ENCODE results near the gene ABHD2. TPM values are rescaled to one million over a fixed set of nuclear protein-coding genes. Genes with fewer than 3 reads are reported as not detected.

The ABHD2 gene
- total RNA-seq, 1 donor from 2014 or later, result 61.1 TPM

- DNase-seq (ENCODE audit: low read depth), result no peak
These were observed 8.4 kb downstream of the ABHD2 start for GRCh38 chr15:89096664-89097063.

GRCh38 chr15:89097313-89097712, 9.1 kb downstream of the ABHD2 start:
- DNase-seq (ENCODE audit: low read depth), result no peak

- DNase-seq (ENCODE audit: low read depth), result no peak
These were observed 10.0 kb downstream of the ABHD2 start for GRCh38 chr15:89098281-89098680.

- no peak for DNase-seq (ENCODE audit: low read depth)
These were observed 11.7 kb downstream of the ABHD2 start for GRCh38 chr15:89099968-89100367.

- DNase-seq (ENCODE audit: low read depth), result peak; percentile 96
These were observed 13.3 kb downstream of the ABHD2 start for GRCh38 chr15:89101302-89102193.

- no peak for DNase-seq (ENCODE audit: low read depth)
These were observed 15.4 kb downstream of the ABHD2 start for GRCh38 chr15:89103481-89104171.

GRCh38 chr15:89104172-89104564, 15.9 kb downstream of the ABHD2 start:
- DNase-seq (ENCODE audit: low read depth), result peak; percentile 50

- DNase-seq (ENCODE audit: low read depth), result peak; percentile 78
These were observed 16.9 kb downstream of the ABHD2 start for GRCh38 chr15:89105147-89105546.

- DNase-seq (ENCODE audit: low read depth), result no peak
These were observed 17.9 kb downstream of the ABHD2 start for GRCh38 chr15:89106200-89106599.

- DNase-seq (ENCODE audit: low read depth), result no peak
These were observed 19.7 kb downstream of the ABHD2 start for GRCh38 chr15:89107984-89108383.

GRCh38 chr15:89108835-89109234, 20.6 kb downstream of the ABHD2 start:
- DNase-seq (ENCODE audit: low read depth), result no peak

GRCh38 chr15:89109238-89109637, 21.0 kb downstream of the ABHD2 start:
- DNase-seq (ENCODE audit: low read depth), result no peak

GRCh38 chr15:89110060-89110459, 21.8 kb downstream of the ABHD2 start:
- DNase-seq (ENCODE audit: low read depth), result no peak

GRCh38 chr15:89111352-89111751, 23.1 kb downstream of the ABHD2 start:
- DNase-seq (ENCODE audit: low read depth), result no peak

GRCh38 chr15:89111961-89112340, 23.7 kb downstream of the ABHD2 start:
- DNase-seq (ENCODE audit: low read depth), result no peak

GRCh38 chr15:89112341-89112971, 24.2 kb downstream of the ABHD2 start:
- peak; percentile 89 for DNase-seq (ENCODE audit: low read depth)

- no peak for DNase-seq (ENCODE audit: low read depth)
These were observed 25.2 kb downstream of the ABHD2 start for GRCh38 chr15:89113296-89114024.

- peak; percentile 73 for DNase-seq (ENCODE audit: low read depth)
These were observed 26.7 kb downstream of the ABHD2 start for GRCh38 chr15:89114990-89115389.

GRCh38 chr15:89115547-89115946, 27.3 kb downstream of the ABHD2 start:
- DNase-seq (ENCODE audit: low read depth), result no peak

- peak; percentile 93 for DNase-seq (ENCODE audit: low read depth)
These were observed 28.1 kb downstream of the ABHD2 start for GRCh38 chr15:89116404-89116803.

- no peak for DNase-seq (ENCODE audit: low read depth)
These were observed 29.5 kb downstream of the ABHD2 start for GRCh38 chr15:89117790-89118189.

Data from myocyte (in vitro differentiated cells).